IPS DF 4.7 (cell line): ENCODE data around the gene NEB.
"Not testable (repeated sequence)": the region's sequence is repeated elsewhere in the genome, so short reads cannot be mapped to it uniquely, and the experiment has no call there.

Experiments used
- DNase-seq: peaks from one replicate; pipeline ENCODE4 v3.0.0-alpha.2; 2013; ENCODE audit warnings: low spot score; ENCODE audit errors: extremely low read depth

Gene NEB

DNA sequence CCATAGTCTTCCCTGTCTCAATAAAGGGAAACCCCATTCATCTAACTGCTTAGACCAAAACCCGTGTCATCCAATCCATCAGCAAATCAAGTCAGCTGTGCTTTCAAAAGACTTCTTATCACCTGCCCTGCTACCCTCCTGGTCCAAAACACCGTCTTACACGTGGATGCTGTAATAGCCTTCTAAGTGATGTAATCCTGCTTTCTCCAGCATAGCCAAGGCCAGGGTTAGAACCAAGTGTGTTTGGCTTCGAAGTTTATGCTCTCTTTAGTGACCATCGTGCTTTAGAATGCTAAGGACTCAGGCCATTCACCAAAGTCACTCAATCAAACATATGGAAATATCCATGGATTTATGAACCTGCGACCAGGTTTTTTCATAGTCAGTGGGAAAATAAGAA lies 25.5 kb downstream of the NEB start:
- no peak for DNase-seq

DNA sequence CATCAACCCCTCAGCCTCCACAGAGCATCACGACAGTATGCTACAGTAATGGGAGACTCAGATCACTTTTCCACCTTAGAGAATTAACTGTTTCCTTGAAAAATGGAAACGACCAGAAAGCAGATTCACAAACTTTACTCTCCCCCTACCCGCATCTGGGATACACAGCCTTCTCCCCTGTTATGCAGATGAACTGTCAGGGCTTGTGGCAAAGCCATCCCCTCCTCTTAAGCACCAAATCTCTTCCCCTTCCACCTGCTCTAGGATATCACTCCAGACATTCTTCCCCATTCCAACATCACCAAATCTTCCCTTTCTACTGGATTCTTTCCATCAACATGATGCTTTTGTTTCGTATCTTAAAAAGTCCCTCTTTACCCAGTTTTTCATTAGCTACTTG lies 26.4 kb downstream of the NEB start:
- DNase-seq, result no peak

DNA sequence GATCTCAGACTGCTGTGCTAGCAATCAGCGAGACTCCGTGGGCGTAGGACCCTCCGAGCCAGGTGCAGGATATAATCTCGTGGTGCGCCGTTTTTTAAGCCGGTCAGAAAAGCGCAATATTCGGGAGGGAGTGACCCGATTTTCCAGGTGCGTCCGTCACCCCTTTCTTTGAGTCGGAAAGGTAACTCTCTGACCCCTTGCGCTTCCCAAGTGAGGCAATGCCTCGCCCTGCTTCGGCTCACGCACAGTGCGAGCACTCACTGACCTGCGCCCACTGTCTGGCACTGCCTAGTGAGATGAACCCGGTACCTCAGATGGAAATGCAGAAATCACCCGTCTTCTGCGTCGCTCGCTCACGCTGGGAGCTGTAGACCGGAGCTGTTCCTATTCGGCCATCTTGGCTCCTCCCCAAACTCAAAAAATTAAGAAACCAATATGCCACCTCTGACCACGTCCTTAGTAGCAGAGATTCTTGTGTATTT lies 29.8 kb downstream of the NEB start:
- DNase-seq, result not testable (repeated sequence)

DNA sequence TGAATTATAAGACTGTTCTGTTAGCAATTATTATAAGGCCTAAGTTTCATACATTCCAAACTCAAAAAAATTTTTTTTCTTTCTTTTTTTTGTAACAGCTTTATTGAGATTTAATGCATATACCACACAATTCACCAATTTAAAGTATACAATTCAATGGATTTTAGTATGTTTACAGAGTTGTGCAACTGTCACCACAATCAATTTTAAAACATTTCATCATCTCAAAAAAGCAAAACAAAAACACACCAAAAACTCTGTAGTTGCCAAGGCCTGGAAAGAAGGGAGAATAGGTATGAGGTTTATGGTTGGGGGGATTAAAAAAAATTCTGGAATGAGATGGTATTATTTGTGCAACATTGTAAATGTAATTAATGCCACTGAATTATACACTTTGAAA lies 36.1 kb downstream of the NEB start:
- not testable (repeated sequence) for DNase-seq

DNA sequence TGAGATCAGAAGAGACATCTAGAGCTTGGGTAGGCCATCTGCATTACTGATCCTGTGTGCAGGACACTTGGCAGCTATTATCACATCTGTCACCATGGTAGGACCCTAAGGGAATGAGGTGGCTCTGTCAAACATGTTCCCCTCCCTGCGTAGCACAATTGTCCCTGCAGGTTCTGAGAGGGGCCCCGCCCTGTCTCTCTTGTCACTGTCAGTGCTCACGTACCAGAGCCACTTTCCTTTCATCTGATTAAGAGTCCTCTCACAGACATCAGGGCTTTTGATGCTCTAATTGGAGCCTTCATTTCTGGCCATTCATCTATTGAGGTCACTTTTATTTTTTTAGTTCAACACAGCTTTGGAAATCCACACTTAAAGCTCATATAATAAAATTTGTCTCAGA lies 38.5 kb downstream of the NEB start:
- DNase-seq, result no peak

DNA sequence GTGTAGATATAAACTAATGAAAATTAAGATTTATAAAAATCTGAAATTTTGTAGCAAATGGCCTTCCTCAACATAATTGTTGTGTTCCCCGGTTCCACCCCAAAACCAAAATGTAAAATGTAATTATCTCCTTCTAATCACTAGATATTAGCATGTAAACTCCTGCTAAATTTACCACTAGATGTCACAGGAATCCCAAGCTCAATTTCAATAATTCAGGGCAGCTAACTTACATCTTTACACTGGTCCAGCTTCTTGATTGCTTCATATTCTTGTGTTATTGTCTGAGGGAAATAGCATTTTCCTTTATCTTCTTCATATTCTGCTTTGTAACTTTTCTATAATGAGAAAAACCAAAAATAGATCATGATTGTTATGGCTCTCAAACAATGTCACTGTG lies 42.6 kb downstream of the NEB start:
- DNase-seq, result no peak

DNA sequence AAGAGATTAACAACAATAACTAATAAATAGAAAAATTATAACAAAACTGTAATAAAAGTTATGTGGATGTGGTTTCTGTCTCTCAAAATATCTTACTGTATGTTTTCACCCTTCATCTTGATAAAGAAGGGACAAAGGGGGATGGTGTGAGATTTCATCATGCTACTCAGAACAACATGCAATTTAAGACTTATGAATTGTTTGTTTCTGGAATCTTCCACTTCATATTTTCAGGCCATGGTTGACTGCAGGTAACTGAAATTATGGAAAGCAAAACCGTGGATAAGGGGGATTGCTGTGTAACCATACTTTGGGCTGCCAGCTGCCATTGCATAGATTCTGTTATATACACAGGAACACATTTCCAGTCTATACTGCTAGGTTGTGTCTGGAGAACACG lies 45.6 kb downstream of the NEB start:
- DNase-seq, result no peak

DNA sequence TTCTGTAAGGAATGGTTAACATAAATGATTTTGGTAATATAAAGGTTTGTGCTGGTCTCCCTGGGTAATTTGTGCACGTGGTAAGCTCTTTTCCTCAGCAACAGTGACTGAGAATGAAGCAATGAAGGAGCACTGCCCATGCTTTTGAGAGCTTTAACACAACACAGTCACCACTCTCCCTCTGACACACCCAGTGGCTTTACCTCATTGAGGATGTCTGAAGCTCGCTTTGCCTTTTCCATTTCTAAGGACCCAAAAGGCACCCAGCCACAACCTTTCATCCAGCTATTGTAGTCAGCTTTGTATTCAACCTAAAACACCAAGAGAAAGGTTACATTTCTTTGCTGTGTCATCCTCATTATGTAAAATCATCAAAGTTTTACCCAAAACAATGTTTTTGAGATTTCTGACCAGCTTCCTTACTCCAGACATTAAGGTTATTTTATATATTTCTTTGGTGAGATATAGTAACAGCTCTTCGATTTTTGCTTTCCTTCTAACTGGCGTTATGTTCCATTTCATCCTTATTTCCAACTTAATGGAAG lies 51.7 kb downstream of the NEB start:
- no peak for DNase-seq

DNA sequence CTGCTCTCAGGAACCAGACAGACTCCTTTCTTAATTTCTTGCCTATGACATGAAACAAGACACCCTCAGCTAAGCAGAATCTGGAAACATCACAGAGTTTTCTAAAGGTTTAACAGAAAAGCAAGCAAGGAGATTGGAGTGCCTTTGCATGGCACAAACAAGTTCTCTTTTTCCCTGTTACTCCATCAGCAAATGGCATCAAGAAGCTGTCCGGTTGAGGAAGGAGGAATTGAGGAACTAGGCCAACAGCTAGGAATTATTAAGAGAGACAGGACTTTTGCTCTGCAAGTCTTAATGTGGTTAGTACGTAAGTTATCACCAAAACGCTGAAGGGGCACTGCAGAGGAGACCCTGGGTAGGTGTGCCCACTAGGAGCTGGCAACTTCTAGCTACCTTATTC lies 53.2 kb downstream of the NEB start:
- no peak for DNase-seq

DNA sequence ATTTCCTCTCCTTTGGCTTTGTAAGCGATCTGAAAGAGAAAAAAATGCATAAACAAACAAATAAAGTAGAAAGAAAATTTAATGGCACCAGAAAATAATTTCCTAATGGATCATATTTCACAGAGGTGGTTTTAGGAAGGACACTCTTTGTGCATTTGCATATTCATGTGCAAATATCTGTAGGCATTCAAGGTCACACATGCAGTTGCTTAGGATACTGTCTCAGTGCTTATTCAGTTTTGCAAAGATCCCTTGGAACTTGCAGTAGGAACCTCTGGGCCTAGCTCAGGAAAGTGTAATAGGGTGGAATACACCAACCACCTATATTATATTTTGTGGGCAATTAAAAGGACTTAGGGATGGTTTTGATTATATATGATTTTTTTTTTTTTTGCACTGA lies 54.3 kb downstream of the NEB start:
- no peak for DNase-seq

DNA sequence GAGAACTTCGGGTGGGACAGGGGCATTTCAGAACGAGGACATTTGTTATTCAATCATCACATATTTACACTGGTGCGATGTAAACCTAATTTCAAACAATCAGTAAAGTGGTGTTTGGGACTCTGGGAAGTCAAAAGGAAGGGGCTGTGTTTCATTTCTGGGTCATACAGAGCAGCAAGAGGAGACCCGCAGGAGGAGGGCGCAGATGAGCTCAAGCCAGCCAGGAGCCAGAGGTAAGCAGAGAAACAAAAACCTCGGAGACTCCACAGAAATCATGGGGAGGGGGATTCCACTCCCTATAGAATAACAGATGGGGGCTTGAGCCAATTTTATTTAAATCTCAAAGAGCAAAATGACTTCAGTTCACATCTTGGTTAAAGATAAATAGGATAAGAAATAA lies 55.4 kb downstream of the NEB start:
- DNase-seq, result no peak

DNA sequence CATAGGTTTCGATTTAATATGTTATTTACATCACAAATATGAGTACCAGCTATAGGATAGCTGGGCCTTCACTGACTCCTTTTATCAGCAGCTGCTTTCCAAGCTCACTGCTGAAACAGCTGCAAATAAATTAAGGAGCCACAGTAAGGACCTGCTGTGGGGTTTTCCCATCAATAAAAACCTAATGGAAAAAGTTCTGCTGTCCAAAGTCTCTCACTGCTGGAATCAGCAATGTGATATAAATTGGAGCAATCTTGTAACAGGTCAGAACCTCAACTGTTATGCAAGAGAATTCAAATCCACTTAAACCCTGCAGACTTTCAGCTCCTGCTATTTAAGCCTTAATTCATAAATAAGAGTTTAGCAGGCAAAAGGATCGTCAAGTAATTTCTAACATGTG lies 61.3 kb downstream of the NEB start:
- DNase-seq, result no peak

DNA sequence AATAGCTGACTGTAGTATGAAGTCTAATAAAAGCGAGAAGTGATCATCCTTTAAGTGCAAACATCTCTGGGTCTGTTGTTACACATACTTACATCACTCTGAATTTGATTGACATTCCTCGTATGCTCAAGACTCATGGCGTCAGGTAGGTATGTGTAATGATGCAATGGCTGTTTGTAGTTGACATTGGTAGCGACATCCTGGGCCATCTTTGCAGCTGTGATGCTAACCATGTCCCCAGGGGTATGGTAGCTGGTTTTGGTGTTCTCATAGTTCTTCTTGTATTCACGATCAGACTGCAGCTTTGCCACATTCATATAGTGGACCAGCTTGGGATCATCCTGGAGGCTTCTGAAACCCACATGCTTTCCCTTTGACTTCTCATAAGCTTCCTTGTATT lies 62.0 kb downstream of the NEB start:
- DNase-seq, result no peak

DNA sequence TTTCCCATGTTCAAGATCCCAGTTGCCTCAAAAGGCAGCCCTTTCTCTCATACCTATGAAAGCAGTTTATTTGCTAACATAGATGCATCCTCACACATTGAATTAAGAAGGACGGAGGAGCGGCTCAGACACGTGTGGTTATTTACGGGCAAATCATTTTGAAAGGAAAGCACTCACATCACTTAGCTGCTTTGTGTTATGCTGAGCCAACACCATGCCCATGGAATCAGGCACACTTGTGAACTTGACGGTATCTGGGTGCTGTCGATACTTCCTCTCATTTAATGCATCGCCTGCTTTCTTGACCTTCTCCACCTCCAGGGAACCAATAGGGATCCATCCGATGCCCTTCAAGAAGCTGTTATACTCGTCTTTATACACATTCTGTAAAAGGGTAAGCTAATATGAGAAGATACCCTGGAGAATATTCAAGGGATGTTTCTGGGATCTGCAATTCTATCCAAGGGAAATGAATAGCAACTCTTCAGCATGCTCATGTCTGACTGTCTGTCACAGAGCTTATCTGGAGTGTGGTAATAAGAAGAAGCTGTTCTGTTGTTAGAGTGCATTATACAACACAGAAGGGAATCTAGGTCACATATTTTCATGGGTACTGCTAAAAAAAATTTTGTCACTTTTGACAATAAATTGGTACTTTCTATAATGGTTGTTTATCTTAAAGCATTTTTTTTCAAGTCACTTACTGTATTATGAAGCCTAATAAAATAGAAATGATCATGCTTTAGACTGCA lies 63.3 kb downstream of the NEB start:
- DNase-seq, result no peak

DNA sequence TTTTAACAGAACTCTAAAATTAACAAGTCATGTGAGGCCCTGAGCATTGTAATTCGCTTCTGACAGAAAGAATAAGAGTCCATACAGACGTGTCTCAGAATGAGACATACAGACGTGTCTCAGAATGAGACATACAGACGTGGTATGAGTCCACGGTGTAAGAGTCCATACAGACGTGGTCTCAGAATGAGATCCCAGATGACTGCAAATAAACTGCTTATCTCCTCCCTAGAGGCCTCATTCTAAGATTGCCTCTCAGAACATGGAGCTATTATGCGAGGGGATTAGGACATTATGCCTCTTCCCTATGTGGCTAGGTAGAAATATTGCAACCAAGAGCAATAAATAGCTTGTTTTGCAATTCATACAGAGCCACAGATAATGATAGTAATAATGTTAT lies 63.9 kb downstream of the NEB start:
- no peak for DNase-seq

DNA sequence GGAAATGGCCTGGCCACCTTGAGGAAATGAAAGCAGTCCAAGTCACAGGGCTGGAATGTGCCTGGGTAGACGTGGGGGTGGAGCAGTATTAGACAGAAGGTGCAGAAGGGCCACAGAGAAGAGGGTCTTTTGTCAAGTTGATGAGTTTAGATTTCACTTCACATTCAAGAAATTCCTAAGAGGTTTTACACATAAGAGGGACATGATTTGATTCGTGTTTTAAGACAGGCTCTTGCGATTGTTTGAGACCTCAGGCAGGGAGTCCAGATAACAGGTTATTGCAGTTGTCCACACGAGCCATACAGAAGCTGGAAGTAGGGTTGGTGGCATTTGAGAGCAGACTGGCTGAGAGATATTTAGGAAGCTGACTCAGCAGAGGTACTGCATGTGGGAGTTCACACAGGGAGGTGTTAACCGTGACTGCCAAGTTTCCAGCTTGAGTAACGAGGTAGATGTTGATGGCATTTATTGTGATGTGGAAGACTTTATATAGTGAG lies 64.6 kb downstream of the NEB start:
- no peak for DNase-seq

DNA sequence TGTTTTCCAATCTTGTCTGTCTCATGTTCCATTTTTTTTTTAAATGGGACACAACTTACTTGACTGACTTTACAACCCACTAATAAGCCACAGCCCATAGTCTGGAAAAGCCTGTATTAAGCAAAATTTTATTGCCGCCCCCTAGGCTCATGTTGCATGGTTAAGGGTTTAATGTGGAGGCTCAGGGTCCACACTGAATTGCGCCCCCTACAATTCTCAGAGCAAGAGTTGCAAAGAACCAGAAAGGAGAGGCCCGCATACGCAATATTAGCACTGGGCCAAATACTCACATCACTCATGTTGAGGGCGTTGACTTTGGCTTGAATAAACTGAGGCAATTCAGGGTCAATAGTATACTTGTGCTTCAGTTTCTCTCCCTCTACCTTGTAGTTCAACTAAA lies 65.5 kb downstream of the NEB start:
- no peak for DNase-seq

DNA sequence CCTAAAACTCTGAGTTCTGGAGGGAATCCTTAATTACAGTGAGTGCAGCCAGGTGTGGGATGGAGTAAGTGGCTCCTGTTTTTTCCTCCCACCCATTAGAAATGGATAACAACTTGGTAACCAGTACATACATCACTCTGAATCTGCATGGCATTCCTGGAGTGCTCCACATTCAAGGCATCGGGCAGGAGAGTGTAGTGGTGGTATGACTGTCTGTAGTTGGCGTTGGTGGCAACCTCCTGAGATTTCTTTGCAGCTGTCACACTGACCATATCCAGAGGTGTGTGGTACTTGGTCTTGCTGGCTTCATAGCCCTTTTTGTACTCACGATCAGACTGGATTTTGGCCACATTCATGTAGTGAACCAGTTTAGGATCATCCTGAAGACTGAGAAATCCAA lies 68.3 kb downstream of the NEB start:
- DNase-seq, result no peak

DNA sequence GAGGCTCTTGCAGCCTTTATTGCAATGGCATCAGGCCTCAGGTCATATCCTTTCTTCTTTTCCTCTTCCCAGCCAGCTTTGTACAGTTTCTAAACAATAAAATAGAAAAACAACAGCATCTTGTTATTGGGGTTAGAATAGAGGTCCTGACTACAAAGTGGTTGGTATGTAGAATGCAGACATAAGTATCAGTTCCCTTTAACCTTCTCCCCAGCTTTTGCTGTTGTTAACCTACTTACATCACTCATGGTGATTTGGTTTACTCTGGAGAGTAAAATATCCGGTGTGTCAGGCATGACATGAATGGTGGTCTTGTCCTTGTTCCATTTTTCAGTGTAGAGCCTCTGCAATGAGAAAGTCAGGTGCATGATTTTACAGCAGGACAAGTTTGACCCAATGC lies 69.8 kb downstream of the NEB start:
- DNase-seq, result no peak

DNA sequence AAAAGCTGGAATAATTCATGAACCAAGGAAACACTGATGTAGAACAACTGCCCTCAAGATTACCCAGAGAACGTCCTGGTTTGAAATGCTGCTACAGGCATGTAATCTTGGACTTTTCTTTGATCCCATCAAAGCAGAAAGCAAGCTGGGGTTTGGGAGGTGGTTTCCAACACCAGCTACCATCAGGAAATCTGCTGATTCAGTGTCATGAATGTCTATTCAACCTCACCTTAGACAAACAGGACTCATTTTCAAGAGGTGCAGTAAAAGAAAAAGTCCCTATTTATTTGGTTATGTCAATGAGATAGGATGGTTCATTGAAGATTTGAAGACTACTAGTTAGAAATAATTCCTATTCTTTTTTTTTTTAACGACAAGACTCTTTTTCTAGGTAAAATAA lies 72.7 kb downstream of the NEB start:
- DNase-seq, result no peak

DNA sequence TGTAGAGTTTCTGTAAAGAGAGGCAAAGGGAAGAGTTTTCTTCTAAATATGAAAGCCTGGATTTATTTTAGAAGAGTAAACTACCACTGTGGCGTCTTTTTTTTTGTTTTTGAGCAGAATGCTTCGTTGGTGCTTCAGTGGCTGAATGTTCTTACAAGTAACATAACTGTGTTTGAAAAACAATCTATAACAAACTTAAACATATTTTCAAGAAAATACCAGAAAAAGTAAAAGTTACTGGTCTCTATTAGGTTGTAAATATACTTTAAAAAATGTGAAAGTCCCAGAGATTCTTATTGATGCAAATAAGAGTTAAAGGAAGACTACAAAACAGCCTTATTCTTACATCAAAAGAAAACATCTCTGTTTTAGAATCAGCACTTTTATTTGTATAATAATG lies 76.2 kb downstream of the NEB start:
- no peak for DNase-seq

DNA sequence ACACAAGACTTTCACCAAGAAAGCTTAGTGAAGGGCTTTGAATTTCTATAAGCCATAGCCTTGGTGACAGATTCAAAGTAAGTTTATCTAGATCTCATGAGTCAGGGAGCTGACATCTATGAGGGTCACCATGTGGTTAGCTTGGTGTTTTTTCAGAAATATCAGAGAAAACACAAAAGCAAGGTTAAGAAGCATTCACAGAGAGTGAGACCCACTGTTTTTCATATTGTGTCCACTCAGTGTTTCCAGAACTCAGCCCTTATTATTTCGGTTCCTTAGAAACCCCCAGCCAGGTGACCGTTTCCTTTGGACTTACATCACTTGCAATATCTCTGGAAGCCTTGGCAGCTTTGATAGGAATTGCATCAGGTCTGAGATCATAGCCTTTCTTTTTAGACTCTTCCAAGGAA lies 76.6 kb downstream of the NEB start:
- no peak for DNase-seq

DNA sequence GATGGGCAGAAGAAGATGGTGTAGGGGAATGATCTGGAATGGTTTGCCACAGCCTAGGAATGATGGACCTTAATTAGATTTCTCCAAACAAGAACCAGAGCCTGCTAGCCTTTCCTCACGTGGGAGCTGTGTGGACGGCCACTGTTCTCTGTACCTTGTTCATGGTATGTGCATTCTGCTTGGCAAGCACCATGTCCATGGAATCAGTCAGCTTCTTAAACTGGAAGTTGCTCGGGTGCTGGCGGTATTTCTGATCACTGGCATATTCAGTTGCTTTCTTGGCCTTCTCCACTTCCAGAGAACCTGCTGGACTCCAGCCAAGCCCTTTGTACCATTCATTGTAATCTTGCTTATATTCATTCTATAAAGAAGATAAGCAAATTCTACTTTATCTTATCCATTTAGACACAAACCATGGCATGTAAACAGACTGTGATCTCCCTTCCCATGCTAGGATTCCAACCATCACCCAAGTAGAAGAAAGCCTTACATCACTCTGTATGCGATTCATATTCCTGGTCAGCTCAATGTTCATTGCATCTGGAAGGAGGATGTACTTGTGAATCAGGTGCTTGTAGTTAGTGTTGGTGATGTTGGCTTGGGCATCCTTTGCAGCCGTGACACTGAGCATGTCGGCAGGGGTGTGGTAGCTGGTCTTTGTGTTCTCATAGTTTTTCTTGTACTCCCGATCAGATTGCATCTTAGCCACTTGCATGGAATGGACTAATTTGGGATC lies 78.4 kb downstream of the NEB start:
- no peak for DNase-seq
